ENCODE measurements around the gene TRAF6. TPM values are rescaled to one million over a fixed set of nuclear protein-coding genes. Genes with fewer than 3 reads are reported as not detected.

TRAF6 gene
- total and polyA plus RNA-seq, 4 donors: 2.4 to 7.8 (median 5.3) TPM

- no peak for TF ChIP-seq REST (IDR thresholded peaks at IDR 0.05)
- no peak for TF ChIP-seq MAX (IDR thresholded peaks at IDR 0.05)
- no peak for TF ChIP-seq ATF3 (IDR thresholded peaks at IDR 0.05)
- TF ChIP-seq FOXA1 (IDR thresholded peaks at IDR 0.05): no peak
- no peak for TF ChIP-seq JUND (IDR thresholded peaks at IDR 0.05)
- TF ChIP-seq HNF4A (conservative IDR thresholded peaks at IDR 0.05): no peak
- no peak for TF ChIP-seq CTCF (IDR thresholded peaks at IDR 0.05; ENCODE audit: low read depth, low read length, missing input control)
- TF ChIP-seq RXRA (IDR thresholded peaks at IDR 0.05): no peak
- TF ChIP-seq ZBTB33 (IDR thresholded peaks at IDR 0.05): no peak
- no peak for TF ChIP-seq FOXA2 (IDR thresholded peaks at IDR 0.05)
- no peak for TF ChIP-seq GABPA (IDR thresholded peaks at IDR 0.05 in 1 of 2, conservative IDR thresholded peaks at IDR 0.05 in 1 of 2)
- 88% methylated on average over 18 of the region's 18 CpGs for WGBS
- DNase-seq (ENCODE audit: low spot score): peak; percentile 28
- Histone ChIP-seq H3K4me3 (ENCODE audit: low read depth in 1 of 3, low read length in 3 of 3) (no peak overlapping the region), H3K27me3 (ENCODE audit: control insufficient read depth in 4 of 4, insufficient read depth in 4 of 4, low read length in 3 of 4) (no peaks in the 10 kb centered on the region), H3K9me3 (ENCODE audit: control insufficient read depth in 4 of 4, low read length in 3 of 4) (no peaks in the 10 kb centered on the region), H3K9ac (ENCODE audit: low read depth in 1 of 2, low read length in 2 of 2) (no peak overlapping the region), H3K4me1 (ENCODE audit: control insufficient read depth in 4 of 4, insufficient read depth in 4 of 4, low read length in 3 of 4) (peaks cover 0 to 6% (median 2%) of the 10 kb centered on the region in 4 donors), H3K27ac (ENCODE audit: low read depth in 1 of 2, low read length in 2 of 2) (no peak overlapping the region), H3K36me3 (ENCODE audit: control insufficient read depth in 4 of 4, insufficient read depth in 3 of 4, low read depth in 1 of 4, low read length in 3 of 4) (no peaks in the 10 kb centered on the region)
Observed at GRCh38 chr11:36454551-36454940, 55.5 kb downstream of the TRAF6 start.

- H3K27me3 ChIP-seq (ENCODE audit: control insufficient read depth in 4 of 4, insufficient read depth in 4 of 4, low read length in 3 of 4): no peaks in the 10 kb centered on the region
- H3K9me3 ChIP-seq (ENCODE audit: control insufficient read depth in 4 of 4, low read length in 3 of 4): no peaks in the 10 kb centered on the region
- no peak overlapping the region for H3K27ac ChIP-seq (ENCODE audit: low read depth in 1 of 2, low read length in 2 of 2)
- DNase-seq (ENCODE audit: low spot score): no peak
- peaks cover 0 to 6% (median 2%) of the 10 kb centered on the region in 4 donors for H3K4me1 ChIP-seq (ENCODE audit: control insufficient read depth in 4 of 4, insufficient read depth in 4 of 4, low read length in 3 of 4)
- WGBS: 76% methylated on average over 3 of the region's 3 CpGs
- no peak overlapping the region for H3K9ac ChIP-seq (ENCODE audit: low read depth in 1 of 2, low read length in 2 of 2)
- no peak overlapping the region for H3K4me3 ChIP-seq (ENCODE audit: low read depth in 1 of 3, low read length in 3 of 3)
- no peaks in the 10 kb centered on the region for H3K36me3 ChIP-seq (ENCODE audit: control insufficient read depth in 4 of 4, insufficient read depth in 3 of 4, low read depth in 1 of 4, low read length in 3 of 4)
- no peak for TF ChIP-seq ATF3 (IDR thresholded peaks at IDR 0.05)
- no peak for TF ChIP-seq YY1 (IDR thresholded peaks at IDR 0.05)
- TF ChIP-seq HNF4A (conservative IDR thresholded peaks at IDR 0.05): no peak
- TF ChIP-seq MAX (IDR thresholded peaks at IDR 0.05): no peak
- TF ChIP-seq HNF4G (IDR thresholded peaks at IDR 0.05): no peak
- no peak for TF ChIP-seq CTCF (IDR thresholded peaks at IDR 0.05; ENCODE audit: low read depth, low read length, missing input control)
- no peak for TF ChIP-seq RXRA (IDR thresholded peaks at IDR 0.05)
- TF ChIP-seq JUND (IDR thresholded peaks at IDR 0.05): no peak
- TF ChIP-seq FOXA1 (IDR thresholded peaks at IDR 0.05): no peak
- no peak for TF ChIP-seq REST (IDR thresholded peaks at IDR 0.05)
- TF ChIP-seq SP1 (IDR thresholded peaks at IDR 0.05): no peak
- no peak for TF ChIP-seq EGR1 (IDR thresholded peaks at IDR 0.05; ENCODE audit: low read depth in 2 of 2)
- no peak for TF ChIP-seq GABPA (IDR thresholded peaks at IDR 0.05 in 1 of 2, conservative IDR thresholded peaks at IDR 0.05 in 1 of 2)
- no peak for TF ChIP-seq FOXA2 (IDR thresholded peaks at IDR 0.05)
Observed at GRCh38 chr11:36453678-36454077, 56.4 kb downstream of the TRAF6 start.
